Stimulated activated CD8-positive, alpha-beta memory T cell treated with anti-CD3 and anti-CD28 coated beads, Interleukin-4, amount 100 ng/mL, for 1 hour (primary cell): ENCODE measurements around the gene STAB2.

Source experiments
- DNase-seq, 2 donors: peaks; one replicate each; pipeline ENCODE4 v3.0.0-alpha.2; 2020; ENCODE audit warnings: low read depth in 2 of 2, low spot score in 1 of 2

Gene STAB2

DNA sequence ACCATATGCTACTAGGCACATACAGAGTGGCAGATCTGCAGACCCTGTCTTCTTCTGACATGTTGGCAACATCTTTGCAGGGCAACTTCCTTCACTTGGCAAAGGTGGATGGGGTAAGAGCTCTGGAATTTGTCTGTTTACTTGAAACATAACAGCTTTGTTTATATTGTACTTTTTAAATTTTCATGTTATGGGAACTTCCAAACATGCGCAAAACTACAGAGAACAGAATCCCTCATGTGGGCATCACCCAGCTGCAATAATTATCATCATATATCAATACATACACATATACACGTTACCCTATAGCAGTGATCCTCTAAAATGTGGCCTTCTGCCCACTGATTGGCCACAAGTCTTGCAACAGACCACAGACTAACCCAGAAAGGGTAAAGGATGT, 103.4 kb downstream of the STAB2 start:
- DNase-seq = no peak

GRCh38 chr12:103691063-103691462, 104.0 kb downstream of the STAB2 start:
- no peak for DNase-seq

GRCh38 chr12:103696101-103696500, 109.0 kb downstream of the STAB2 start:
- DNase-seq = no peak

DNA sequence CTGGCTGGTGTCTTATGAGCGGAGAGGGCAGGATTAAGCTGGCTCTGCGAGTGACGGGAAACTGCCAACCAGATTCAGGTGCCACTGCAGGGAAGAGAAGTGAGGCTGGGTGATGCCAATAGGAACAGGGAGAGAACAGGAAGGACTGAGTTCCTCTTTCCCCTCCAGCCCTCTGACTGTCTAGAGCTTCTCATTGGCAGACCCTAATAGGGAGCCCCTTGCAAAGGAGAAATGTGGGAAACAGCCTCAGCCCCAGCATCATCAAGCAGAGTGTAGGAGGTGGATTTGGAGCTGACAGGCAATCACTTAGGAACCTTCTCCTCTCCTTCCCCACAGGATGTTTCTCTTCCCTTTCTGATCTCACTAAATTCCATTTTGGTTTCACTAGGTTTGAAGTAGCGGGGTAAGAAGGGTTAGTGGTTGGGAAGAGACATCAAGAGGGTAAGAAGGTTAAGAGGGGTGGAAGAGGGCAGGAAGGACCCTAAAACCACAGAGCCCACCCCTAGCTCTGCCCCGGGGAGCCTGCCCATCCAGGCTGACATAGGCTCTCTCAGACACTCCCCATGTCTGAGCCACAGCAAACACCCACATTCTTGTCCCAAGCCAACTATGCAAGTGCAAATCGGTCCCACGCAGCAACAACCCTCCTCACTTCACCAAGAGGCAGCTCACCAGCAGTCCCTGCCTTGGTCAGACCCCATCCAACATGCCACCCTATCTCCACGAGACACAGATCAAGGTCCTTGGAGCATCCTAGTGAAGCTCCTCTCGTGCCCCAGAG, 111.1 kb downstream of the STAB2 start:
- DNase-seq = no peak

- DNase-seq = no peak
Observed at GRCh38 chr12:103698752-103699560, 111.9 kb downstream of the STAB2 start.

DNA sequence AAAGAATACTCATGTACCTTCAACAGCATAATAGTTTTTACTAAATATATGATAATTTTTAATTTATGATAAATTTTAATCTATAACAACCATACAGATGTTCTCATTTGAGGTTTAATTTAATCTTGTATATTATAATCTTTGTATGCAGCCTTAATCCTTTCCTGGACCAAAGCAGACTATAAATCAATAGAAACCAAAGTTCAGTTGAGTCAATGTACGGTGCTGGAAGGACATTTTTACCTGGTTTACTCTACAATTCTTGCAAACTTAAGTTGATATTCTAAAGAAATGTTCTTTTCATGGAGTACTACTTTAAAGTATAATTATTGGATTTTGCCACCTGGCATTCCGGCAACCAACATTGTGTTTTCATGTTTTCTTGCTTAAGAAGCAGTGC, 118.0 kb downstream of the STAB2 start:
- no peak for DNase-seq

GRCh38 chr12:103705927-103706326, 118.9 kb downstream of the STAB2 start:
- DNase-seq = no peak

GRCh38 chr12:103707446-103707845, 120.4 kb downstream of the STAB2 start:
- DNase-seq = no peak

- no peak for DNase-seq
Observed at GRCh38 chr12:103710544-103710943, 123.5 kb downstream of the STAB2 start.

GRCh38 chr12:103712216-103712615, 125.1 kb downstream of the STAB2 start:
- no peak for DNase-seq

GRCh38 chr12:103715494-103715893, 128.4 kb downstream of the STAB2 start:
- DNase-seq = no peak

DNA sequence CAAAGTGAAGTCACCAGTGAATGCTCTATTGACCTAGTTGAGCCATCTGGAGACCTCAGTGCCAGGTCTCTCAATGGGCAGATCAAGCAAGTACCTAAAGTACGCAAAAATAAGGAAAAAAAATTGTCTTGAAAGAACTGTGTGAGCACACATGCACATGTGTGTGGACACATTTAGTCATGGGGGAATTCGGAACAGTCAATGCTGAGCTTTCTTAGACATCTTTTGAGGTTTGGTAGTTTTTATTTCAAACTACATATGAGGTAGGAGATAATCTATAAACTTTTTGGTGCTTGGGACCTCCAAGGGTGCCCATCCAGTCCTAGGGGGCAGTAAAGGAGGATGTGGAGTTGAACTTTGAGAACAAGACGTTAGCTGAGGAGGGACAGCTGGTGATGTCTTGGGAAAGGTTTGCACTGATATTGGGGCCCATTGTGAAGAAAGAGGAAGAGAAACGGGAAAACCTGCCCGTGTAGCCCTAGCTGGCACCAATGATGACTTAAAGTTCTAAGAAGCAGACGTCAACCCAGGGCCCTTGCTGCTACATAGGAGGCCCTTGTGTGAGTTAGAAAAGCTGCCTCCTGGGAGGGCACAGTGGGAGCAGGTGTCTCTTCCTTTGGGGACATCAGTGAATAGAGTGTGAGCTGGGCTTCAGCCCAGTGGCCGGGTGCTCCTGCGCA, 129.6 kb downstream of the STAB2 start:
- no peak for DNase-seq

- no peak for DNase-seq
Observed at GRCh38 chr12:103725398-103725797, 138.3 kb downstream of the STAB2 start.

DNA sequence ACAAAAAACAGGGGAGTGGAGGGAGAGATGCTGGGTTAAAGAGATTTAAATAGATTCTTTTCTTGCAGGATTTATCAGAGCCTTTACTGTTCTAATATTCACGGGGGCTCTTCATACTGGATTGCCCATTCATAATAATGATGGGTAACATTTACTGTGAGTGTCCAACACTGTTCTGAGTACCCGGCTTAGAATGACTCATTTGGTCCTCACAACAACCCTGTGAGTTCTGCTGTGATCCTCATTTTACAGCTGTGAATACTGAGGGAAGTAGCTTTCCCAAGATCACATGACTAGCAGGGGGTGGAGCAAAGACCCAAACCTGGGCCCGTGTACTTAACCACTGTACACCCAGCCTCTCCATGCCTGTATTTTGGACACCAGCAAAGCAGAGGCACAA, 140.6 kb downstream of the STAB2 start:
- no peak for DNase-seq

DNA sequence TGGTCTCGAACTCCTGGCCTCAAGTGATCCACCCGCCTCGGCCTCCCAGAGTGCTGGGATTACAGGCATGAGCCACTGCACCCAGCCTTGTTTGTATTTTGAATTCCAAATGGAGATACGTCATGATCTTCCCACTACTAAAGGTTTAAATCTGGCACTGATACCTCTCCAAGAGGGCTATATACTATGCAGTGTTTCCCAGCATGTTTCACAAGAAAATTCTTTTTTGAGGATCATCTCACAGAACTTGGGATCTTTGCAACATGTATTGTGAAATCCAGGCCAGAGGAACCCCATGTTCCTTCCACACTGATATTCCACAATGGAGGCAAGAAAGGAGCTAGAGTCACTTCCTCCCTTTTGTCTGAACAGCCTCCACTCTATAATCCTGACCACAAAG, 141.2 kb downstream of the STAB2 start:
- DNase-seq = no peak

- no peak for DNase-seq
Observed at GRCh38 chr12:103729499-103729898, 142.4 kb downstream of the STAB2 start.

DNA sequence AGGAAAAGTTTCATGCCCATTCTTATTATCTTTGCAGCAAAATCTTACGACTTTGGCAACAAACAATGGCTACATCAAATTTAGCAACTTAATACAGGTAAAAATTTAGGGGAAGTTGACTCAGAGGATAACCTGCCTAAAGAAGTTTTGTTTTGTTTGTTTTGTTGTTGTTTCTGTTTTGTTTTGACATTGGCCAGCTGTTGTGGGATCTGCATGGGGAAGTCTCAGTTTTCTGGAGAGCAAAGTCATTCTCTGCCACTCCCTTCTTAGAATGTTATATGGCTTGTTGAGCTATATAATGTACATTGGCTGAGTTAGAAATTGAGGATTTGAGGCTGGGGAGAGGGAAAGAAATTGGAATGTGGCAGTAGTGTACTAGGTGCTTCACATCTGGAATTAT, 144.5 kb downstream of the STAB2 start:
- DNase-seq = no peak

GRCh38 chr12:103734863-103735262, 147.8 kb downstream of the STAB2 start:
- DNase-seq = no peak

GRCh38 chr12:103735291-103735690, 148.2 kb downstream of the STAB2 start:
- no peak for DNase-seq

GRCh38 chr12:103736572-103736971, 149.5 kb downstream of the STAB2 start:
- DNase-seq = no peak

GRCh38 chr12:103737881-103738280, 150.8 kb downstream of the STAB2 start:
- DNase-seq = no peak

GRCh38 chr12:103742349-103742932, 155.4 kb downstream of the STAB2 start:
- no peak for DNase-seq
